HepG2 (cell line): ENCODE measurements around the gene STX5. TPM values are rescaled to one million over a fixed set of nuclear protein-coding genes. Genes with fewer than 3 reads are reported as not detected.

Experiments
- GMEB1 ChIP-seq: sonication (generic); formaldehyde crosslinking; IDR thresholded peaks from 2 replicates; pipeline ENCODE4 v1.5.1; 2020; ENCODE audit warnings: missing genetic modification reagents, mild to moderate bottlenecking, borderline replicate concordance
- ISL2 ChIP-seq: sonication (generic); formaldehyde crosslinking; IDR thresholded peaks from 2 replicates; pipeline ENCODE4 v1.5.0; 2020; ENCODE audit warnings: missing genetic modification reagents
- KIAA2018 ChIP-seq: sonication (generic); formaldehyde crosslinking; IDR thresholded peaks from 2 replicates; pipeline ENCODE4 v1.5.0; 2020; ENCODE audit warnings: mild to moderate bottlenecking, missing genetic modification reagents, borderline replicate concordance
- NR2F6 ChIP-seq, 2 experiments: IDR thresholded peaks; 2 replicates each; pipeline ENCODE4 v1.6.1; 2016; ENCODE audit warnings: antibody characterized with exemption in 1 of 2, mild to moderate bottlenecking in 1 of 2
- PAXIP1 ChIP-seq: sonication (generic); formaldehyde crosslinking; conservative IDR thresholded peaks from 2 replicates; pipeline ENCODE4 v1.4.0; 2020; ENCODE audit warnings: mild to moderate bottlenecking, missing genetic modification reagents, moderate library complexity
- TARDBP ChIP-seq: sonication (generic); formaldehyde crosslinking; IDR thresholded peaks from 2 replicates; pipeline ENCODE4 v1.8.0; 2022; ENCODE audit warnings: mild to moderate bottlenecking, missing genetic modification reagents
- TP53 ChIP-seq: sonication (generic); formaldehyde crosslinking; conservative IDR thresholded peaks from 2 replicates; pipeline ENCODE4 v1.4.0; 2020; ENCODE audit warnings: missing genetic modification reagents
- XRCC5 ChIP-seq: fragments of 200-400 bp; formaldehyde crosslinking; optimal IDR thresholded peaks from 2 replicates; pipeline ENCODE3; 2017; ENCODE audit warnings: mild to moderate bottlenecking, low read length
- ZBTB38 ChIP-seq: sonication (generic); formaldehyde crosslinking; IDR thresholded peaks from 2 replicates; pipeline ENCODE4 v1.5.1; 2020; ENCODE audit warnings: mild to moderate bottlenecking, missing genetic modification reagents
- ZBTB42 ChIP-seq: sonication (generic); formaldehyde crosslinking; IDR thresholded peaks from 2 replicates; pipeline ENCODE4 v1.5.0; 2020; ENCODE audit warnings: mild to moderate bottlenecking, missing genetic modification reagents
- ZFP82 ChIP-seq: sonication (generic); formaldehyde crosslinking; IDR thresholded peaks from 2 replicates; pipeline ENCODE4 v1.5.1; 2020; ENCODE audit warnings: mild to moderate bottlenecking, missing genetic modification reagents, borderline replicate concordance
- ZNF510 ChIP-seq: sonication (generic); formaldehyde crosslinking; IDR thresholded peaks from 2 replicates; pipeline ENCODE4 v1.4.0; 2020; ENCODE audit warnings: low read depth, mild to moderate bottlenecking, missing genetic modification reagents
- polyA plus RNA-seq, 8 experiments: library from polyadenylated mRNA; depleted of rRNA in 3 of 8; stranded (reverse) in 7 of 8; unstranded in 1 of 8; fragments of >200 nt; fragmentation: Illumina TruSeq in 4 of 8; extraction: Trizol in 4 of 8; gene quantifications; 2 replicates each; pipeline versions ENCODE4 v1.2.1 to v1.2.3, GENCODE V29; 2011 to 2016; ENCODE audit warnings: low read depth in 4 of 8, missing spikeins in 1 of 8, mixed read lengths in 1 of 8; ENCODE audit not compliant: insufficient read depth in 1 of 8
- total RNA-seq, 5 experiments: library from RNA; depleted of rRNA; stranded (reverse); fragments of >200 nt; fragmentation: Illumina TruSeq; extraction: Trizol; gene quantifications; 2 replicates each; pipeline ENCODE4 v1.2.3, GENCODE V29; 2016; ENCODE audit warnings: low read depth in 1 of 5

The STX5 gene
- total and polyA plus RNA-seq, 2 of the 13 experiments (the other 11 are each of a cell fraction or from before 2014, with no cell fraction given), result 26.9 to 30.0 TPM

DNA sequence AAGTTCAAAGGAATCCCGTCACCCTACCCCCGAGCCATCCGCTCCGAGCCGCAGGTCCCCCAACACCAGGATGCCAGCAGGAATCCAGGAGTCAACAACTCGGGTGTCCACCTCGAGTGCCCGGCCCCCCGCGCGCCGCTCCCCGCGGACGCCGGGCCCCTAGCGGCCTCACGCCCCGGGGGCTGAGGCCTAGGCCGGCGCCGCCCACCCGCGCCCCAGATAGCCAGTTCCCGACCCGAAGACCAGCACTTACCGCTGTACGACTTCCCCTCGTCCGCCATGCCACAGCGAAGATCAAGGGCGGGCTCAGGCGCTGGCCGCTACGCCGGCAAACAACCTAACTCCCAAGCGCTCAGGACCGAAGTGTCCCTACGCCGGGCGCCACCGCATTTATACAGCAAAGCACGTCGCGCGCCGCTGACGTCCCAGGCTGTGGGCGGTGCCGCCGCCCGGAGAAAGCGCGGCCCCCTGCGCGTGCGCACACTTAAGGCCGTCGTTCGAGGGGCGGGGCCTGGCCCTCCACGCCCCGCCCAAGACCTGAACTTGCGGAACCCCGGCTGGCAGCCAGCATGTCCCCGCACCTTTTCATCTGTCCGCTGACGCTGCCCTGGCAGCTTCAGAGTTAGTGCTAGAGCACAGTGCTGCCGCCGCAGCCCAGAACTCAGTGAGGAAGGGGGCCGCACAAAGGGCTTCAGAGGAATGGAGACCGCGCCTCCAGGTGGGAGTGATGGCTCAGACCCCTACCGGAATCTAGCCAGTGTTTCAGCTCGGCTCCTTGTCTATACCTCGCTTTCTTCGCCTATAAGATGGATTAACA lies 26.6 kb downstream of the STX5 start, which contains the start of gene NXF1 (continued):
- 0 out of 2 replicates have a peak, but pooled peaks have one; percentile 50 for TF ChIP-seq PAXIP1
- TF ChIP-seq GMEB1 (CRISPR knock-in tag), result peak; percentile 93
- TF ChIP-seq ZBTB42 (CRISPR knock-in tag), result no peak; the same call in 1 of the 2 replicates
- peak; percentile 81; the same call in 1 of the 2 replicates for TF ChIP-seq ISL2 (CRISPR knock-in tag)
- peak; percentile 88 for TF ChIP-seq ZBTB38 (CRISPR knock-in tag)
- TF ChIP-seq ZNF510 (CRISPR knock-in tag), result no peak
- TF ChIP-seq XRCC5, result peak; percentile 29
- TF ChIP-seq ZFP82 (CRISPR knock-in tag), result peak; percentile 79
- peak; percentile 69; the same call in 1 of the 2 replicates for TF ChIP-seq KIAA2018
- no peak for TF ChIP-seq NR2F6 (IDR thresholded peaks at IDR 0.05)
- peak; percentile 32; the same call in 1 of the 2 replicates for TF ChIP-seq NR2F6 (CRISPR knock-in tag; IDR thresholded peaks at IDR 0.05)
- TF ChIP-seq TP53 (CRISPR knock-in tag), result 0 out of 2 replicates have a peak, but pooled peaks have one; percentile 57
- TF ChIP-seq TARDBP (CRISPR knock-in tag), result peak; percentile 52; the same call in 1 of the 2 replicates
